ENCODE data around the gene PLGRKT.

The PLGRKT gene

GRCh38 chr9:5310851-5311250 is 126.9 kb downstream of the PLGRKT start:
- Histone ChIP-seq H3K4me3 (ENCODE audit: low read depth, low read length) (no peak overlapping the region), H3K27me3 (ENCODE audit: insufficient read depth, low read depth, severe bottlenecking) (no peaks in the 10 kb centered on the region), H3K27ac (no peak overlapping the region), H3K9me3 (ENCODE audit: severe bottlenecking) (peaks cover 10% of the 10 kb centered on the region), H3K36me3 (no peaks in the 10 kb centered on the region)
- DNase-seq: no peak
- no peak for TF ChIP-seq CTCF (IDR thresholded peaks at IDR 0.05; ENCODE audit: low read depth, low read length)

Data from WERI-Rb-1 (cell line).